GM12891 (cell line): Measurements from ENCODE around the gene DOCK2.

ENCODE experiments used
- DNase-seq: peaks from one replicate; pipeline ENCODE4 v3.0.0; 2011; ENCODE audit warnings: low spot score; ENCODE audit not compliant: insufficient read length
- FAIRE-seq: peaks from 2 replicates; lab custom pipeline; 2011; peaks lifted over from hg19 to GRCh38; lab: Jason Lieb, UNC
- PAX5 ChIP-seq: IDR thresholded peaks from 2 replicates; pipeline ENCODE4 v1.6.1; 2011; ENCODE audit warnings: low read length, moderate library complexity, mild to moderate bottlenecking; ENCODE audit not compliant: insufficient read depth, severe bottlenecking
- POLR2A ChIP-seq: IDR thresholded peaks from 2 replicates; pipeline ENCODE4 v1.6.1; 2011; ENCODE audit warnings: low read depth, low read length, control low read depth
- POLR2AphosphoS5 ChIP-seq: IDR thresholded peaks from 2 replicates; pipeline ENCODE4 v1.6.1; 2011; ENCODE audit warnings: low read depth, low read length, control low read depth
- POU2F2 ChIP-seq: IDR thresholded peaks from 2 replicates; pipeline ENCODE4 v1.6.1; 2011; ENCODE audit warnings: low read depth, mild to moderate bottlenecking, control low read depth, low read length, moderate library complexity
- SPI1 ChIP-seq: IDR thresholded peaks from 2 replicates; pipeline ENCODE4 v1.6.1; 2011; ENCODE audit warnings: low read depth, low read length, control low read depth
- TAF1 ChIP-seq: IDR thresholded peaks from 2 replicates; pipeline ENCODE4 v1.6.1; 2011; ENCODE audit warnings: low read depth, low read length, control low read depth

DOCK2 gene

DNA sequence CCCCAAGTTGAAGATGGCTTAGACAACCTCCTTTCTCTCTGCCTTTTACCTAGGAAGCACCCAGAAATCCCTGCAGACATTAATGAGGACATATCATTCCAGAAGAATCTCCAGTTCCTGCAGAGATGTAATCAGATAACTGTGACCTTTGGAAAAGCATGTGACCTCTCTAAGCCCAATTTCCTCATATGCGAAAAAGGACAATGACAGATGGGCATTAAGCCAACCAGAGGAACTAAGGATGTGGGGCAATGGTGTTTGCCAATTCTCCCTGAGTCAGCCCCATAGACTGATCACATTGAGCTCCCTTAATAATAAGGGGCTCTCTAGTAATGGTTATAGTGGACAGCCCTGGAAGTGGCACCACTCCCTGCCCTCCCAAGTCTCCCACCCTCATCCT, 458.6 kb downstream of the DOCK2 start:
- no peak for TF ChIP-seq POLR2A
- no peak for TF ChIP-seq TAF1
- no peak for TF ChIP-seq SPI1
- no peak for TF ChIP-seq PAX5
- no peak for TF ChIP-seq POU2F2
- no peak for TF ChIP-seq POLR2AphosphoS5
- no peak for FAIRE-seq
- no peak for DNase-seq

DNA sequence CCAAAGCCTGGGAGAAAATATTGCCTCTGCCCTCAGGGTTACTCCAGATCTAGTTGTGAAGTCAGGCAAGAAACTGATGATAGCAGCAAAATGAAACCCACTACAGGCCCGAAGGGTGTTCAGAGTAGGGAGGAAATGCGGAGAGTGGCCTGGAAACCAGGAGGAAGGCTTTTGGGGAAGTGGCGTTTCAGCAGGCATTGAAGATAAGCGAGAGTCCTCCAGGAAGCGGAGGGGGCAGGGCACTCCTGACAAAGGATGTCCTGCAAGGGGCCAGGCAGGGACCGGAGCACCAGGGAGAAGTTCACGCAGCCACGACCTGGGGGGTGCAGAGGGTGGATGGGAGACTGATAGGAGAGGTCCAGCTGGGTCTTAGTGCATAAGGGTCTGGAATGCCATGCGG, 460.9 kb downstream of the DOCK2 start:
- DNase-seq (no peak), FAIRE-seq (no peak)
- no peak for TF ChIP-seq TAF1
- TF ChIP-seq POLR2AphosphoS5 = no peak
- TF ChIP-seq SPI1 = no peak
- TF ChIP-seq POU2F2 = no peak
- TF ChIP-seq PAX5 = no peak
- TF ChIP-seq POLR2A = no peak

DNA sequence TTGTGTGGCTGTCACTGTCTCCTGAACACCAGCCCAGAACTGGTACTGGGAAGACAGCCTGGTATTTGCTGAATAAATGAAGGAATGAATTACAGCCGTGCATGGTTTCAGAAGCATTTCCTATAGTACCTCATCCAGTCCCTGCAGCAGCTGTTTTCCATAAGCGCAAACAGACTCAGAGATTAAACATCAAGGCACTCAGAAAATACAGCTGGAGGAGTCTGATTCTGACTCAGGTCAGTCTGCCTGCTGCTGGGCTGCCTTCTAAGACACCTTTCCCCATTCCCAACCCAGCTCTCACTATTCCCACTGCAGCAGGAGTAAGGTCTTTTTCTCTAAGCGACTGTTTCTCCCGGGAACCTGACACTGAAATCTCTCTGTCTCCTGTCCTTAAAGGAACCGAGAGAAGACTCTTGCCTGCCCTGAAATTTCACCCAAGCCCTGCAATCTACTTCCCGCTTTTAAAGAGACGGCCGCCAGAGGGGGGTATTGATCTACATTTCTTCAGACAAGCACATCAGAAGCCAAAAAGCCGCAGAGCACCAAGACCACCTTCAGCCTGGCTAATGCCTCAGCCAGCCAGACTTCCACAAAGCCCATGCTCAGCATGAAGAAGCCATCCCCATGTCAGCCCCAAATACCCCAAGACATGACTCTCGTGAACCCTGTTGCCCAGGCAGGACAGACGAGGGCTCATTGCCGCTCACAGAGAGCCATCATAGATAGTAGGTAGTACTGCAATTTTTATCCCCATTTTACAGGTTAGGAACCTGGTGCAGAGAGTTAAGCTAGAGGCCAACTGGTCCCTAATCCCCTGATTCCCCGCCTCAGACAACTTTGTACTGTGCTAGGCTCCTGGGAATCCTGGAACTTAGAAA, 463.2 kb downstream of the DOCK2 start:
- peak; percentile 65 for FAIRE-seq
- peak; percentile 44 for DNase-seq
- TF ChIP-seq SPI1 = no peak
- no peak for TF ChIP-seq POU2F2
- TF ChIP-seq POLR2AphosphoS5 = no peak
- TF ChIP-seq PAX5 = no peak
- TF ChIP-seq POLR2A = no peak
- TF ChIP-seq TAF1 = no peak

DNA sequence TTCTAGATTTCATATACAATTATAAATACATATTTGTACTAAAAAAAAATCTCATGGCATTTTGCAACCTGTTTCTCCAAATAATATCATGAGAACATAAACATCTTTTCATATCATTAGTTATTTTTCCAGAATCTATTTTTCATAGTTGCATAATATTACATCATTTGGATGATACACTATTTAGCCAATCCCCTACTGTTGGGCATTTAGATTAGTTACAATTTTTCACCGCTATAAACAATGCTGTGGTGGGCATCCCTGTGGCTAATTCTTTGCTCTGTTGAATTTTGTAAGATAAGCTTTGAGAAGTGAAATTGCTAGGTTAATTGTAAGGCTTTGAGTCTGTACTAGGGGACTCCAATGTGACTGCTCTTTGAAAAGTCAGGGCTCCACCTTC, 466.4 kb downstream of the DOCK2 start:
- FAIRE-seq = no peak
- no peak for TF ChIP-seq POU2F2
- TF ChIP-seq POLR2AphosphoS5 = no peak
- TF ChIP-seq PAX5 = no peak
- no peak for TF ChIP-seq SPI1
- no peak for TF ChIP-seq TAF1
- TF ChIP-seq POLR2A = no peak
- DNase-seq = no peak

DNA sequence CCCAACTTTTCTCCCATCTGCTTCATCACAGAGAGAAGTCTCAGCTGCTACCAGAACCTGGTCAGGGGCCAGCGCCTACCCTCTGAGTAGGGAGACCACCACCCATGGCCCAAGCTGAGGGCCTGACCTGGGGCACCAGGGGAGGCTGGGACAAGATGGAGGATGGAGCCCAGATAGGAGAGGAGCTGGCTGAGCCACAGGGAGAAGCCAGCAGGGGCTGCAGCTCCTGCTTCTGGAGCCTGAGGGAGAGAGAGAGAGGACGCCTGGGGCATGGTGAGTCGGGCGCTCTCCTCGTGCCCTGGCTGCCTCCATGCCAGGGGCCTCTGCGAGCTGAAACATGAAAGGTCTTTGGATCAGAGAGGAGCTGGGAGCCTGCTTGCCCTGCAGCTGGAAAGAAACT, 467.2 kb downstream of the DOCK2 start:
- FAIRE-seq = no peak

DNA sequence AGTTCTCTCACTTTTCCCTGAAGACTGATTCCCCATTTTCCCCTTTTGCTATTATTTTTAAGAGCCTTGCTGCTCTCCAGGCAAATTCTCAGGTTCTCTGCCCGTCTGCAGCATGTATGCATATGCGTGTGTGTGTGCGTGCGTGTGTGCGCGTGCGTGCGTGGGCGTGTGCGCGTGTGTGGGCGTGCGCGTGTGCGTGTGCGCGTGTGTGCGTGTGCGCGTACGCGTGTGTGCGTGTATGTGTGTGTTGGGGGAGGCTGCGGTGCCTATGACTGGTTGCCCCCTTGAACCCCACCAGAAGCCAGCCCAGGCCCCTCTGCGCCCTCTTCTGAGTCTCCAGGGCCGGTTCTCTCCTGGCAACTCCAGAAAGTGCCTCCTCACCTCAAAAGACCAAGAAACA, 467.6 kb downstream of the DOCK2 start:
- FAIRE-seq (no peak), DNase-seq (no peak)
- no peak for TF ChIP-seq POLR2AphosphoS5
- TF ChIP-seq TAF1 = no peak
- TF ChIP-seq PAX5 = no peak
- TF ChIP-seq POU2F2 = 0 out of 2 replicates have a peak, but pooled peaks have one; percentile 29

More for the DNA sequence above, 467.2 kb downstream of the DOCK2 start:
- TF ChIP-seq POLR2AphosphoS5 (no peak), POU2F2 (no peak), SPI1 (no peak), TAF1 (no peak), POLR2A (no peak), PAX5 (no peak)
- DNase-seq = no peak

DNA sequence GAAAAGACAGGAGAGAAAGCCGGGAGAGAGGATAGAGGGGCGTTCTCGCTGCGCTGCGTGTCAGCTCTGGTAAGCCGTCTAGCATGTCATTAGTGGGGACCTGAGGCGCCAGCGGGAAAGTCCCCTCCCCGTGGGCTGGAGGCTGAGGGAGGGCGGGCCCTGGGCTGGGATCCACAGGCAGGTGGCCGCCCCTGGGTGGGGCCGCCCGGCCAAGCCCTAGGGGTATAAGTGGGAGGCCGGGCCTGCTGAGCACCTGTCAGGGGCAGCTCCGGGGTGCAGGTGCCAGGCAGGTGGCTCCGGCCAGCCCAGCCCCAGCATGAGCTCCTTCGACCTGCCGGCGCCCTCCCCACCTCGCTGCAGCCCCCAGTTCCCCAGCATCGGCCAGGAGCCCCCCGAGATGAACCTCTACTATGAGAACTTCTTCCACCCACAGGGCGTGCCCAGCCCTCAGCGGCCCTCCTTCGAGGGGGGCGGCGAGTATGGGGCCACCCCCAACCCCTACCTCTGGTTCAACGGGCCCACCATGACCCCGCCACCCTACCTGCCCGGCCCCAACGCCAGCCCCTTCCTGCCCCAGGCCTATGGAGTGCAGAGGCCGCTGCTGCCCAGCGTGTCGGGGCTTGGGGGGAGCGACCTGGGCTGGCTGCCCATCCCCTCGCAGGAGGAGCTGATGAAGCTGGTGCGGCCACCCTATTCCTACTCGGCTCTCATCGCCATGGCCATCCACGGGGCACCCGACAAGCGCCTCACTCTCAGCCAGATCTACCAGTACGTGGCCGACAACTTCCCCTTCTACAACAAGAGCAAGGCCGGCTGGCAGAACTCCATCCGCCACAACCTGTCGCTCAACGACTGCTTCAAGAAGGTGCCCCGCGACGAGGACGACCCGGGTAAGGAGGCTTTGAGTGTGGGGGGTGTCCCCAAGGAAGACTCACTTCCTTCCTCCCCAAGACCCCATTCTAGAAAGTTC, 468.9 kb downstream of the DOCK2 start, which contains the start of gene FOXI1:
TSS of gene FOXI1 (plus strand) at position 256 of the 970 bp plus-strand sequence. CDS start at position 317, 61 bp downstream.
- DNase-seq (no peak), FAIRE-seq (no peak)
- TF ChIP-seq TAF1 (no peak), POU2F2 (no peak), PAX5 (no peak), POLR2A (no peak), SPI1 (no peak), POLR2AphosphoS5 (no peak)

DNA sequence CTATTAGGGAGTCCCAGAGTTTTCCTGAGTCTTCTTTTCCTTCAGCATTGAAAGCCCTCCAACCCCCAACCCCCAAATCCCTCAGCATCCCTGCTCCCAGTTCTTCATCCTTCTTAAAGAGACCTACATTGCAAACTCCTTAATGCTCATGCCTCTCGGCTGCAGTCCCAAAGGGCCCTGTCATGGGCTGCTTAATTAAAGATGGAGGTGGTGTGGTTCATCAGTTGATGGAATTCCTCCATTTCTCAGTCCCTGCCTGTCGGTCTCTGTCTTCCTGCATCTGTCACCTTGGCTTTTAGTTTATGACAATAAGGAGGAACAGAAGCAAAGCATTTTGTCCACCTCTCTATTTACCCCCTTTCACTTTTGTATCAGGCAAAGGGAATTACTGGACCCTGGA, 470.6 kb downstream of the DOCK2 start:
- no peak for FAIRE-seq
- no peak for TF ChIP-seq POLR2A
- no peak for TF ChIP-seq PAX5
- no peak for TF ChIP-seq POU2F2
- no peak for TF ChIP-seq SPI1
- no peak for TF ChIP-seq TAF1
- TF ChIP-seq POLR2AphosphoS5 = no peak
- DNase-seq = no peak

DNA sequence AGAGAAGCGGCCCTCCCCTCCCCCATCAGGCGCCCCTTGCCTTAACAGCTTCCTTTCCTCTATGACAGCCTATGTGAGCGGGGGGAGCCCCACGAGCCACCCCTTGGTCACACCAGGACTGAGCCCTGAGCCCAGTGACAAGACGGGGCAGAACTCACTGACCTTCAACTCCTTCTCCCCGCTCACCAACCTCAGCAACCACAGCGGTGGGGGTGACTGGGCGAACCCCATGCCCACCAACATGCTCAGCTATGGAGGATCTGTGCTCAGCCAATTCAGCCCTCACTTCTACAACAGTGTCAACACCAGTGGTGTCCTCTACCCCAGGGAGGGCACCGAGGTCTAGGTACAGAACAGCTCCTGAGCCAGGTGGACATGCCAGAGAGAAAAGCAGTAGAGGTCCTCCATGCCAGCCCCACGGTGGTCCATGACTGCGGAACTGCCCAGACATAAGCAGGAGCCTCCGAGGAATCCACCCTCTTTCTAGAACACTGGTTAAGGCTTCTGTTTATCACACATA, 471.3 kb downstream of the DOCK2 start:
- no peak for FAIRE-seq

More for the DNA sequence above, 471.3 kb downstream of the DOCK2 start:
- no peak for TF ChIP-seq POU2F2
- no peak for TF ChIP-seq POLR2A
- no peak for TF ChIP-seq SPI1
- TF ChIP-seq TAF1 = no peak
- TF ChIP-seq PAX5 = no peak
- no peak for TF ChIP-seq POLR2AphosphoS5
- DNase-seq = no peak
